ENCODE results near the gene LRP1.

LRP1 gene

GRCh38 chr12:57138526-57139272, 10.4 kb downstream of the LRP1 start:
- peak; percentile 67 for DNase-seq (ENCODE audit: low read depth)

- peak; percentile 72 for DNase-seq (ENCODE audit: low read depth)
Observed at GRCh38 chr12:57139796-57140649, 11.7 kb downstream of the LRP1 start.

- no peak for DNase-seq (ENCODE audit: low read depth)
Observed at GRCh38 chr12:57141249-57141648, 13.0 kb downstream of the LRP1 start.

DNA sequence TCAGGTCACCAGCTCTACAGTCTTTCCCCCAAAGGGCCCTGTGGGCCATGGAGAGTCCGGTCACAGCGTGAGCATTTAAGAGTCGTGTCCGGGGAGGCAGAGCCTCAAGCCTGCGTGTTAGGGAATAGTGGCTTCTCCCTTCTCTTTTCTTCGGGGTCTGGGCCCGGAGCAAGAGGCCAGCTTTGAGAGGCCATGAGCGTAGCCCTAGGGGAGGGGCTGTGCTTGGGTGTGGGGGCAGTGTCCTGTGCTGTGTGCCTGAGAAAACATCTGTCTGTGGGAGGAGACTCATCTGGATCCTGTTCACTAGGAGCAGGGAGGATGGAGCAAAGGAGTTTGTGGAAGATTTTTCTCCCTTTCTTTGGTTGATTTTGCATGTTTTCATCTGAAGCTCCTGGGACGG, 13.8 kb downstream of the LRP1 start:
- no peak for DNase-seq (ENCODE audit: low read depth)

DNA sequence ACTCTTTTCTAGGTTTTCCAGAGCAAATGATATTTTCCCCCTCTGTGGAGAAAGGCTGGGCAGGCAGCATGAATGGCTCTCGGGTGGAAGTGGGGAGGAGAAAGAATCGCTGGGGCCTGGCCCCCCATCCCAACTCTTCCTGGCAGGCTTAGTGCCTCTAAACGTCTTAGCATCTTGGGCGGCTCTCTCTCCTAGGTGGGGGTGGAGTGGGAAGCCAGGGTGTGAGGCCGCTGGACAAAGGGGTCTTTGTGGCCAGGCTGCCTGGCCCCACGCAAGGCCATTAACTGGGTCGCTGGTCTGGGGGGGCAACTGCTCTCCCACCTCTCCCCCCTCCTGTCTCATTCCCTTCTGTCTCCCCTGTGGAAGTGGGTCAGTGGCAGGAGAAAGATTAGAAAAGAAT, 14.4 kb downstream of the LRP1 start:
- DNase-seq (ENCODE audit: low read depth), result no peak

GRCh38 chr12:57143454-57143853, 15.2 kb downstream of the LRP1 start:
- no peak for DNase-seq (ENCODE audit: low read depth)

DNA sequence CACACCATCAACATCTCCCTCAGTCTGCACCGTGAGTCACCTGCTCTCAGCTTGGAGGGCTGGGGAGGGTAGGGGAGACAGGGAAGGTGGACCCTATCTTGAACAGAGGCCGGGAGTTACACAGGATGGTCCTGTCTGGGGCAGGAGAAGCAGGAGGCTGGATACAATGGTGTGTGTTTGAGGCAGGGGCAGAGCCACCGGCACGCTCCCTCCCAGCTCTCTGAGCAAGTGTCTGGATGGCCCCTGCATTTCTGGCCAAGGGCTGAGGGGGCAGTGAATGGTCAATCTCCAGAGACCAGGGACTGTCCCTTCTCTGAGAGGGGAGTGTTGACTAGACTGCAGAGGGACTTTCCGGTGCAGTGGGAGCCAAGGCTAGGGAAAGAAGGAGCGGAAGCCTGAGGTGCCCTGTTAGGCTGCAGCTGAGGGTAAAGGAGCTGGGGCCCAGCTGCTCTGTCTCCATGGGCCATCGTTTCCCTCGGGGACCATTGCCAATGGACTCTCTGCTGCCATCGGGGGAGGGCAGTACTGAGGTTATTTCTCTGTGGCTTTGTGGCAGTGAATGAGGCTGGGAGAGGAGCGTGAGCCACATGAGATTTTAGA, 17.3 kb downstream of the LRP1 start:
- peak; percentile 28 for DNase-seq (ENCODE audit: low read depth)

DNA sequence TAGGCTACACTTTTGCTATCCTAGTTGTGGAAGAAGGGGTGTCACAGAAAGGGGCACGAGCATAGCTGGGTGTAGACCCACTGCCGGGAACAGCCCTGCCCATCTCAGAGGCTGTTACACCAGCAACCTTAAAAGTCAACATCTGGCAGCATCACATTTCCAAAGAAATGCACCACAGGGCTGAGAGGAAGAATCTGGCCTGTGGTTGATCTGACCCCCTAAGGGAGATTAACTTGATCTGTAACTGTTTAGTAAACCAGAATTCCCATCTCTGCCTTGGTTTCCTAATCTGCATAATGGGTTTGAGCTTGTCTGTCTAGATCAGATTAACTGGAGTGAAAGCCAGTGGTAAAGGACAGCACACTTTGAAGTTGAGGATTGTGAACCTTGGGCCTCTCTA, 17.8 kb downstream of the LRP1 start:
- DNase-seq (ENCODE audit: low read depth), result peak; percentile 28

DNA sequence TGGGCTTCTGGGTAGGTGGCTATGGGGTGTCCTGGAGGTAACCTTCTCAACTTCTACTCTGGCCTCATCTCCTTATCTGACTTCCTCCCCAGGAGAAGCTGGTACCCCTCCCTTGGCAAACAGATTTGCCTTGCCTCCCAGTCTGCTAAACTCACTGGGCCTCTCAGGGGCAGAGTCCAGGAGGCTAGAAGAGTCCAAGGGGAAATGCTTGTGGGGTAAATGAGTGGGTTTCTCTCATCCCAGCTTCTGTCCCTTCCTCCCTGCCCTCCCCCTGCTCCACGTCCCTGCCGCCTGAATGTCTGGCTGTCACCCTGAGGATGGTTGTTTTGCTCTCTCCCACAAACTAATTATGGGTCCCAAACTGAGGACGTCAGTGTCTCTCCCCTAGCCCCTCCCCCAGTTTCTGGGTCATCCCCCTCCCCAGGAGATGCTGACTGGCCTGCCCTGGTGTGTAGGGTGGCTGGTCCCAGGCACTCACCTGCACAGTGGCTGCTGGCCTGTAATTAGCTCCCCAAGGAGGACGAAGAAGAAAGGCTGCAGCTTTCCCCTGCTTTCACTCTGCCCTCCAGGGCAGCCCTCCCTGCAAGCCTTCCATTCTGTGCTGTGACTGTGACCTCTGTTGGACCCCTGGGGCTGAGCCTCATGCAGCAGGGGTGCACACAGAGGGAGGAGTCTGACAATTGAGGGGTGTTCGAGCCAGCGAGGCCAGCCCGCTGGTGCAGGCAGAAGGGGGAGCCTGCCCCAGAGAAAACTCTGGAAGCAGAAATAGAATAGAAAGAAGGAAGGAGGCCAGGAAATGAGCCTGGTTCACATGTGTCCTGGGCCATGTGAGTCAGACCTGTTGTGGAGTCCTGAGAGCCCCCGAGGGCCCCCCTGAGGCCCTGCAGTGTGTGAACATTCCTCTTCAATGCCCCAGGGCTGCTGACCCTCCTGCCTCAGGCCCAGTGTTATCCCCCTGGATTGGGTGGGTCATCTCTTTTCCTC, 19.0 kb downstream of the LRP1 start, which contains the start of gene LRP1-AS:
LRP1-AS (minus strand) TSS at position 659 of the 984 bp plus-strand sequence.
- DNase-seq (ENCODE audit: low read depth), result peak; percentile 67

- peak; percentile 83 for DNase-seq (ENCODE audit: low read depth)
Observed at GRCh38 chr12:57148469-57149244, 20.4 kb downstream of the LRP1 start.

DNA sequence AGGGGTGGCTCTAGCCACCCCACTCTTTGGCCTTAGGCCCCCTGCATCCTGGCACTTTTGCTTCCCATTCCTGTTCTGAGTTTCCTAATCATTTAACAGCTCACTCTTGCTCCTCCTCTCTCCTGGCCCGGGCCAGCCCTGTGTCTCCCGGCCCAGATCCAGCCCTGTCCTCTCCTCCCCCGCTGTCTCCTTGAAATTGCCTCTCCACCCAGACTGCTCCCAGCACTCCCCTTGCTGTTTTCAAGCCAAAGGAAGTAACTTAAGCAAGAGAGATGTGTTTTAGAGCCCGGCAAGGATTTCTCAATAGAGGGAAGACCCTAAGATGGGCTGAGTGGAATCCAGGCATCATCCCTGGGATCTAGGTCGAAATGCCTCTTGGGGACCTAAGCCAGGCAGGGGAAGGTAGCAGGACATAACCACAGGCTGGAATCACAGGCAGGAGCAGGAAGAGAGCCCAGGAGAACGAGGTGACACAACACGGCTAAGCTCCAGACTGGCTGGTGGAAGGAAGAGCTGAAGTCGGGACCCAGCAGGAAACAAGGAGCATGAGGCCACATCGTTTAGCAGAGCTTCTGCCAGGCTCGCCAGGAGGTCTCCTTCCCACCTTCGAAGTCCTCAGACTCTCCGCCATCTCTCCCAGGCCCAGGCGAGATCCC, 21.1 kb downstream of the LRP1 start:
- DNase-seq (ENCODE audit: low read depth), result peak; percentile 79

DNA sequence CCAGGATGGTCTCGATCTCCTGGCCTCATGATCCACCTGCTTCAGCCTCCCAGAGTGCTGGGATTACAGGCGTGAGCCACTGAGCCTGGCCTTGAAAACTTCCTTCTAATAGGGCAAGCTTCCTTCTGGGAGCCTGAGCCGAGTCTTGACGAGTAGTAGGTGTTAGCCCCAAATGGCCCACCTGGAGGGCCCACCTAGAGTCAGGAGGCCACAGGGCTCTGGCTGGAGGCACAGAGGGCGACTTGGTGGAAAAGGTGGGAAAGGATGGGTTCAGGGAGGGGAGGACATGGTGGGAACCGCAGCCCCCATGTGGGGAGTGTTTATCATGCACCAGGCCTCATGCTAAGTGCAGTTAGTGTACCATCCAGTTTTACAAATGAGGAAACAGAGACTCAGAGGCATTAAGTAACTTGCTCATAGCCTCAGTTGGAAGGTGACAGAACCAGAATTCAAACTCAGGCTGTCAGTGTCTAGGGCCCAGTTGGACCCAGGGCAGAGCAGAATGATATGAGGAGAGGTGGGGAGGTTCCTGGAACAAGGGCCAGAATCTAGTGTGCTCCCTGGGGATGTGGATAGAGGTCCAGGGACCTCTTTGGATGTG, 22.2 kb downstream of the LRP1 start:
- no peak for DNase-seq (ENCODE audit: low read depth)

GRCh38 chr12:57151741-57152630, 23.7 kb downstream of the LRP1 start:
- peak; percentile 81 for DNase-seq (ENCODE audit: low read depth)

DNA sequence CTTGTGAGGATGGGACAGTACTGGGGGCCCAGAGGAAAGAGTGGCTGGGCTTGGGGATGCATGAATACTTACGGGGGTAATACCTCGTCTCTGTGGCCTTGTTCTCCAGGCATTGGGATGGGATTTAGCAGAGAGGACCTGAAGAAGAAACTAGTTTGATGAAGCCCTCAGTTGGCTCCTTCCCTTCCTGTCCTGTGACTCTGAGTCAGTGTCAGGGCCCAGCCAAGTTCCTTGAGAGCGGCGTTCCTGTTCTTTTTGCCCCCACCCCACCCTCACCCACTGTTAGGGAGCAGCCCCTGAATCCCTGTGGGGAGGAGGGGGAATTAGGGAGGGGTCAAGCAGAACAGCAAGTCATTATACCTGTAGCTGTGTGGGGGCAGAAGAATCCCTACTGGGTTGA, 24.4 kb downstream of the LRP1 start:
- DNase-seq (ENCODE audit: low read depth), result peak; percentile 60

GRCh38 chr12:57153415-57153997, 25.2 kb downstream of the LRP1 start:
- no peak for DNase-seq (ENCODE audit: low read depth)

DNA sequence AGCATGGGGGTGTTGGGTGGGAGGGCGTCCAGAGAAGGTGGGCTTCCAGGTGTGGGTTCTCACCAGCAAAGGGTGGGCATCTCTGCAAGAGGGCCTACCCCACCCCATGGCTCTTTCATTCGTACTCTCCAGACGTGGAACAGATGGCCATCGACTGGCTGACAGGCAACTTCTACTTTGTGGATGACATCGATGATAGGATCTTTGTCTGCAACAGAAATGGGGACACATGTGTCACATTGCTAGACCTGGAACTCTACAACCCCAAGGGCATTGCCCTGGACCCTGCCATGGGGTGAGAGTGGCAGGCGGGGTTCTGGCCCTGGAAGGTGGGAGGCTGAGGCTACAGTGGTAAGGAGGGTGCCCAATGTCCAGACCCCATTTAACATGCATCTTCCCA, 25.8 kb downstream of the LRP1 start:
- no peak for DNase-seq (ENCODE audit: low read depth)

GRCh38 chr12:57154804-57155434, 26.6 kb downstream of the LRP1 start:
- no peak for DNase-seq (ENCODE audit: low read depth)
